Astrocyte of the spinal cord (primary cell): ENCODE measurements around the gene MPDU1.

Source experiments
- DNase-seq: peaks from one replicate; pipeline ENCODE4 v3.0.0; 2011; ENCODE audit warnings: low read depth, low spot score
- H3K4me3 ChIP-seq: 2 replicates; pipeline ENCODE4 v1.5.1; 2011; ENCODE audit warnings: low read depth, mild to moderate bottlenecking, low read length, moderate library complexity
- in situ Hi-C: cut with HindIII; loops from 2 replicates; pipeline ENCODE4 v1.10.0; 2017; ENCODE audit warnings: low sequenced_read_pairs
- TF ChIP-seq, protein P1 (sequence below): IDR thresholded peaks from 2 replicates; pipeline ENCODE4 v1.5.1; 2012; ENCODE audit warnings: low read depth, mild to moderate bottlenecking, low read length, inconsistent platforms

MPDU1 gene

DNA sequence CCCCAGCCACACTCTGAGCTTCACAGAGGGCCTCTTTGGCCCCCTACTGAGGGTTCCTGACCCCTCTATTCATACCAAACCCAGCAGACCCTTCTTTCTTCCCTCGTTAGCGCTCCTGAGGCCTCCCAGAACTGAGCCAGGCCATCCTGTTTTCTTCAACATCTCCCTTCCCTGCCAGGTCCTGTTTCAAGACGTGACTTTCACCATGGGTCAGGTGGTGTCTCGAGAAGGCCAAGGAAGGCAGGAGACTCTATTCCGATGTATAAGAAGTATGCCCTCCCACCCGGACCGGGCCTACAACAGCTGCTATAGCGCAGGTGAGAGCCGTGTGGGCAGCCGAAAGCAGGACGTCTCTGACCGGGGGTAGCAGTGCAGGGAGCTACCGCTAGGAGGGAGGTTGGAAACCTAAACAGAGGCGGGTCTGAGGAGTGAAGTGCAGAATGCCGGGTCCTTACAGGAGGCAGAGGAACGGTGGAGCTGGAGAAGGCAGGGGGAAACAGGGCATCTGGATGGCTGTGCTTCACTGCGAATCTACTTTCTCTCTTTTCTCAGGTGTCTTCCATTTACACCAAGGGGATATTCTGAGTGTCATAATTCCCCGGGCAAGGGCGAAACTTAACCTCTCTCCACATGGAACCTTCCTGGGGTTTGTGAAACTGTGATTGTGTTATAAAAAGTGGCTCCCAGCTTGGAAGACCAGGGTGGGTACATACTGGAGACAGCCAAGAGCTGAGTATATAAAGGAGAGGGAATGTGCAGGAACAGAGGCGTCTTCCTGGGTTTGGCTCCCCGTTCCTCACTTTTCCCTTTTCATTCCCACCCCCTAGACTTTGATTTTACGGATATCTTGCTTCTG is 23.3 kb upstream of the MPDU1 start:
- DNase-seq = peak; percentile 59
- TF ChIP-seq, protein P1, sequence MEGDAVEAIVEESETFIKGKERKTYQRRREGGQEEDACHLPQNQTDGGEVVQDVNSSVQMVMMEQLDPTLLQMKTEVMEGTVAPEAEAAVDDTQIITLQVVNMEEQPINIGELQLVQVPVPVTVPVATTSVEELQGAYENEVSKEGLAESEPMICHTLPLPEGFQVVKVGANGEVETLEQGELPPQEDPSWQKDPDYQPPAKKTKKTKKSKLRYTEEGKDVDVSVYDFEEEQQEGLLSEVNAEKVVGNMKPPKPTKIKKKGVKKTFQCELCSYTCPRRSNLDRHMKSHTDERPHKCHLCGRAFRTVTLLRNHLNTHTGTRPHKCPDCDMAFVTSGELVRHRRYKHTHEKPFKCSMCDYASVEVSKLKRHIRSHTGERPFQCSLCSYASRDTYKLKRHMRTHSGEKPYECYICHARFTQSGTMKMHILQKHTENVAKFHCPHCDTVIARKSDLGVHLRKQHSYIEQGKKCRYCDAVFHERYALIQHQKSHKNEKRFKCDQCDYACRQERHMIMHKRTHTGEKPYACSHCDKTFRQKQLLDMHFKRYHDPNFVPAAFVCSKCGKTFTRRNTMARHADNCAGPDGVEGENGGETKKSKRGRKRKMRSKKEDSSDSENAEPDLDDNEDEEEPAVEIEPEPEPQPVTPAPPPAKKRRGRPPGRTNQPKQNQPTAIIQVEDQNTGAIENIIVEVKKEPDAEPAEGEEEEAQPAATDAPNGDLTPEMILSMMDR = peak; percentile 86
- peak overlapping the region; percentile 85 for H3K4me3 ChIP-seq
- in situ Hi-C loops = no loop called here

DNA sequence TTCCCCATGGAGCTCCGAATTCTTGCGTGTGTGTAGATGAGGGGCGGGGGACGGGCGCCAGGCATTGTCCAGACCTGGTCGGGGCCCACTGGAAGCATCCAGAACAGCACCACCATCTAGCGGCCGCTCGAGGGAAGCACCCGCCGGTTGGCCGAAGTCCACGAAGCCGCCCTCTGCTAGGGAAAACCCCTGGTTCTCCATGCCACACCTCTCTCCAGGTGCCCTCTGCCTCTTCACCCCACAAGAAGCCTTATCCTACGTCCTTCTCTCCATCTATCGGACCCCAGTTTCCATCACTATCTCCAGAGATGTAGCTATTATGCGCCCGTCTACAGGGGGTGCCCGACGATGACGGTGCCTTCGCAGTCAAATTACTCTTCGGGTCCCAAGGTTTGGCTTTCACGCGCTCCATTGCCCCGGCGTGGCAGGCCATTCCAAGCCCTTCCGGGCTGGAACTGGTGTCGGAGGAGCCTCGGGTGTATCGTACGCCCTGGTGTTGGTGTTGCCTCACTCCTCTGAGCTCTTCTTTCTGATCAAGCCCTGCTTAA is 22.6 kb upstream of the MPDU1 start:
- in situ Hi-C loops = no loop called here
- peak overlapping the region; percentile 85 for H3K4me3 ChIP-seq
- TF ChIP-seq, protein P1 = peak; percentile 88
- peak; percentile 82 for DNase-seq

DNA sequence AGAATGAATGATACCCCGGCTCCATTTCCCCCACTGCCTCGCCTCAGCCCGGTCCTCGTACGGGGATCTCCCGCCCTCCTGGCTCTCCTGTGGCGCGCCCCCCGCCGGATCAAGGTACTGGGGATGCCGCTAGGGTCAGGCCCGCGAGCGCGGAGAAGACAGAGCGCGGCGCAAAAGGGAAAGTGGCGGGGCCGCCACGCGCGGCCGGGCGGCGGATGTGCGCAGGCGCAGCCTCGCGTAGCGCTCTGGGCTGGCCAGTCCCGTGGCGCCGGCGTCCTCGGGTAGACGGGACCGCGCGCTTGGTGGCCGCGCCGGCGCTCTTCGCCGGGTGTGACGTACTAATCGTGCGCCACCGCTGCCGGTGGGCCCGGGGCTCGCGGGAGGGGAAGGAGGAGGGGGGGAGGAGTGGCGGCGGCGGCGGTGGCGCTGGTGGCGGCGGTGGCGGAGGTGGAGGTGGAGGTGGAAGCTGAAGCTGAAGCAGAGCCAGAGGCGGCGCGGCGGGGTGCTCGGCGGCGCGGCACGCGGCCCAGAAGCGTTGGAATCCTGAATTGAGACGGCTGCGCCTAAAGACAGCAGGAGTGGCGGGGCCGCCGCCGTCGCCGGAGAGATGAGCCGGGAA is 22.0 kb upstream of the MPDU1 start, which contains the start of gene SENP3:
Gene SENP3 (plus strand): TSS at position 331 of the 619 bp plus-strand sequence. CDS start 1,158 bp downstream, outside the sequence.
- in situ Hi-C loops = no loop called here
- peak within 1 kb of the TSS; percentile 85 for H3K4me3 ChIP-seq
- DNase-seq = peak; percentile 88

DNA sequence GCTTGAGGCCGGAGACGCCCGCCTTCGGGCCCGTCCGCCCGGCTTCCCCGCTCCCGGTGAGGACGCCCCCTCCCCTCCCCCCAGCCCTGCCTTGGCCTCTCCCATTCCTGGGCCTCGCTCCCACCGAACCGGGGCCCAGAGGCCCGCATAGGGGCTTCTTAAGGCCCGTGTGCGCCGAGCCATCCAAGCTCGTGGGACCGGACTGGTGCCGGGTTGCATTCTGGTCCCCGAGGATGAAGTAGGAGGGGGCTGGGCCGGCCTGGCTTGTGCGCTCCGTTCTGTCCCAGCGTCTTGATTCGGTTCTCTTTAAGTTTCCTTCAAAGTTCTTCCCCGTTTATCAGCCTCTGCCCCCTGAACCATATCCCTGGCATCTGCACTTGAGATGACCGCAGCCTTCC is 21.4 kb upstream of the MPDU1 start:
- TF ChIP-seq, protein P1 = no peak
- in situ Hi-C loops = no loop called here

More for the DNA sequence above, 22.0 kb upstream of the MPDU1 start, which contains the start of gene SENP3:
- TF ChIP-seq, protein P1 = no peak

DNA sequence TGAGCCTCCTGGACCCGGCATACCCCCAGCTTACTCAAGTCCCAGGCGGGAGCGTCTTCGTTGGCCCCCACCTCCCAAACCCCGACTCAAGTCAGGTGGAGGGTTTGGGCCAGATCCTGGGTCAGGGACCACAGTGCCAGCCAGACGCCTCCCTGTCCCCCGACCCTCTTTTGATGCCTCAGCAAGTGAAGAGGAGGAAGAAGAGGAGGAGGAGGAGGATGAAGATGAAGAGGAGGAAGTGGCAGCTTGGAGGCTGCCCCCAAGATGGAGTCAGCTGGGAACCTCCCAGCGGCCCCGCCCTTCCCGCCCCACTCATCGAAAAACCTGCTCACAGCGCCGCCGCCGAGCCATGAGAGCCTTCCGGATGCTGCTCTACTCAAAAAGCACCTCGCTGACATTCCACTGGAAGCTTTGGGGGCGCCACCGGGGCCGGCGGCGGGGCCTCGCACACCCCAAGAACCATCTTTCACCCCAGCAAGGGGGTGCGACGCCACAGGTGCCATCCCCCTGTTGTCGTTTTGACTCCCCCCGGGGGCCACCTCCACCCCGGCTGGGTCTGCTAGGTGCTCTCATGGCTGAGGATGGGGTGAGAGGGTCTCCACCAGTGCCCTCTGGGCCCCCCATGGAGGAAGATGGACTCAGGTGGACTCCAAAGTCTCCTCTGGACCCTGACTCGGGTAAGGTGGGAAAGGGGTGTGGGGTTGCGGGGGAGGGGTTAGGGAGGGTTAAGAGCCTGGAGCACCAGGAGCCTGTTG is 20.4 kb upstream of the MPDU1 start:
- TF ChIP-seq, protein P1 = no peak
- in situ Hi-C loops = no loop called here
- no peak for DNase-seq
- no peak overlapping the region for H3K4me3 ChIP-seq

More for the DNA sequence above, 21.4 kb upstream of the MPDU1 start:
- peak overlapping the region; percentile 85 for H3K4me3 ChIP-seq
- DNase-seq = no peak

DNA sequence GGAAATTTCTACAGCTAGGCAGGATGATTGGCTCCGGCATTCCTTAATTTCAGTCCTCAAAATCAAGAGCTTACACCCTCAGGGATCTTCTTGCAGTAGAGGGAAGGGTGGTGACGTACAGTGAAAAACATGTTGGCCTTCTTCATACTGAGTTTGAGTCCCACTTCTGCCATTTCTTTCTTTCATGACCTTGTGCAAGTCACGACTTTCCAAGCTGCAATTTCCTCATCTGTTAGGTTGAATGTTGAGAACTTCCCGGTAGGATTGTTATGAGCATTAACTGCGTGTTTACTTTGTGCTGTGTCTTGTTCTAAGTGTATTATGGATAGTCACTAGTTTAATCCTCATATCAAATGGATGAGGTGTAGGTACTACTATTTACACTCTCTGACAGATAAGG is 14.1 kb upstream of the MPDU1 start:
- in situ Hi-C loops = no loop called here
- TF ChIP-seq, protein P1 = no peak
- no peak overlapping the region for H3K4me3 ChIP-seq
- DNase-seq = no peak
